ENCODE measurements around the gene ARHGAP32.

DNA sequence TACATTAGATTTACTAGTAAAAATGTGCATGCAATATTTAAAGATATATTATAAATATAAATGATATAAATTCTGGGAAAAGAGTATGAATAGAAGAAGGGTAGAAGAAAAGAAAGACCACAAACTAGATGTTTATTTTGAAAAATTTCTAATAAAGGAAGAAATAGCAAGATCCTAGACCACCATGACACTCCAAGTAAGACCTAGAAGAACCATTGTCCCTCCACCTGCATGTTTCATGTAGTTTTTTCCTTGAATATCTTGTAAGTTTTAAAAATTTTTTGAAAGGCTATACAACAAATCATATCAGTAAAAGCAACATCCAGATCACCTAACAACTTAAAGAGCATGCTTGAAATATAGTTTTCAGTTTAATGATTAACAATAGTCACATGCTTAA, 46.8 kb downstream of the ARHGAP32 start:
- TF ChIP-seq EZH2 (IDR thresholded peaks at IDR 0.05; ENCODE audit: insufficient read depth, poor library complexity, severe bottlenecking) (no peak), EZH2phosphoT487 (IDR thresholded peaks at IDR 0.05; ENCODE audit: insufficient read depth, low read depth) (no peak)
